ENCODE results near the gene CD19.
"Not testable (repeated sequence)": the region's sequence is repeated elsewhere in the genome, so short reads cannot be mapped to it uniquely, and the experiment has no call there.

CD19 gene

GRCh38 chr16:28974007-28974436 lies 42.3 kb downstream of the CD19 start:
- peak; percentile 61 for DNase-seq (ENCODE audit: low read depth)
- TF ChIP-seq CTCF (IDR thresholded peaks at IDR 0.05; ENCODE audit: insufficient read depth, low read depth, low read length, missing control alignments): peak; percentile 70
- H3K4me3 ChIP-seq (ENCODE audit: low read length): peak overlapping the region; percentile 86

GRCh38 chr16:28974437-28975157 lies 42.8 kb downstream of the CD19 start, which contains the start of gene SPNS1:
TSS of gene SPNS1 (plus strand) at chr16:28974778. CDS start at chr16:28975152, 374 bp downstream.
- peak; percentile 95 for DNase-seq (ENCODE audit: low read depth)
- TF ChIP-seq CTCF (IDR thresholded peaks at IDR 0.05; ENCODE audit: insufficient read depth, low read depth, low read length, missing control alignments): no peak

GRCh38 chr16:28975158-28975599 lies 43.4 kb downstream of the CD19 start:
- H3K4me3 ChIP-seq (ENCODE audit: low read length): peak overlapping the region; percentile 86
- TF ChIP-seq CTCF (IDR thresholded peaks at IDR 0.05; ENCODE audit: insufficient read depth, low read depth, low read length, missing control alignments): no peak
- DNase-seq (ENCODE audit: low read depth): no peak

More at GRCh38 chr16:28974437-28975157, 42.8 kb downstream of the CD19 start, which contains the start of gene SPNS1:
- H3K4me3 ChIP-seq (ENCODE audit: low read length): peak within 1 kb of the TSS; percentile 86

- peak; percentile 78 for TF ChIP-seq CTCF (IDR thresholded peaks at IDR 0.05; ENCODE audit: insufficient read depth, low read depth, low read length, missing control alignments)
- no peak overlapping the region for H3K4me3 ChIP-seq (ENCODE audit: low read length)
- DNase-seq (ENCODE audit: low read depth): peak; percentile 32
Measured at GRCh38 chr16:28977703-28978662, 46.2 kb downstream of the CD19 start.

GRCh38 chr16:28980330-28980729 lies 48.6 kb downstream of the CD19 start:
- not testable (repeated sequence) for H3K4me3 ChIP-seq (ENCODE audit: low read length); DNase-seq (ENCODE audit: low read depth)

GRCh38 chr16:28980929-28981328 lies 49.2 kb downstream of the CD19 start:
- TF ChIP-seq CTCF (IDR thresholded peaks at IDR 0.05; ENCODE audit: insufficient read depth, low read depth, low read length, missing control alignments): no peak
- no peak for DNase-seq (ENCODE audit: low read depth)
- no peak overlapping the region for H3K4me3 ChIP-seq (ENCODE audit: low read length)

- DNase-seq (ENCODE audit: low read depth): no peak
- peak; percentile 49 for TF ChIP-seq CTCF (IDR thresholded peaks at IDR 0.05; ENCODE audit: insufficient read depth, low read depth, low read length, missing control alignments)
Measured at GRCh38 chr16:28981517-28981916, 49.7 kb downstream of the CD19 start.

More at GRCh38 chr16:28981517-28981916, 49.7 kb downstream of the CD19 start:
- no peak overlapping the region for H3K4me3 ChIP-seq (ENCODE audit: low read length)
